Myocyte (in vitro differentiated cells): ENCODE data around the gene RUNX1. TPM values are rescaled to one million over a fixed set of nuclear protein-coding genes. Genes with fewer than 3 reads are reported as not detected.
"Not testable (repeated sequence)": the region's sequence is repeated elsewhere in the genome, so short reads cannot be mapped to it uniquely, and the experiment has no call there.

ENCODE experiments used
- DNase-seq: peaks from one replicate; pipeline ENCODE4 v3.0.0-alpha.2; 2012; ENCODE audit warnings: low read depth
- total RNA-seq: library from RNA; depleted of rRNA; stranded (reverse); fragments of >200 nt; gene quantifications from 2 replicates; pipeline ENCODE4 v1.2.3, GENCODE V29; 2014

Gene RUNX1
- total RNA-seq, 1 donor from 2014 or later = 166 TPM

DNA sequence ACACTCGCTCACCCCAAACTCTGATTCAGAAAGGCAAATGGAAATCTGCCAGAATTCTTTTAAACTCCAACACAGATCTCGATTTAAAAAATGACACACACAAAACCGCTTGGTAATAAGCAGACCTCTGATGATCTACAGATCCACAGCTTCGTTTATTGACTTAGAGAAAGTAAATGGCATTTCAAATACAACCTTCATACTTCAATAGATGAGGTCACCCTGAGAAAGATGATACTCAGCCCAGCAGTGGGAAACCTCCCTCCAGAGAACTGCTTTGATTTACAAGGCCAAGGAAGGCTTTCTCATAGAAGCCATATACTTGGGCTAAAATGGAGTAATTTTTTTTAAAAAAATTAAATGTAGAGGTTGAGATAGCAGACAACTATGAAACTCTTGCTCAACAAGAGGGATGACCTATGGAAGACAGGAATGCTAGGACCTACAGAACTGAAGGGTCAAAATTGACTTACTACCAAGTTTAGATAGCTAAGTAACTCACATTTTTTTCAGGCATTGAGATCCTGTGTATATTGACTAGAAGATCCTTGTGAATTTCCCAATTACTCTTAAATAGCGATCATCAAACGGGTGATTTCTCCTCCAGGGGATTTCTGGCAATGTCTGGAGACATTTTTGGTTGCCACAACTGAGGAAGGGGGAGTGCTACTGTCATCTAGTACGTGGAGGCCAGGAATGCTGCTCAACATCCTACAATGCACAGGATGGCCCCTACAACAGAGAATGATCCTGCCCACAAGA lies 236.4 kb downstream of the RUNX1 start:
- peak; percentile 51 for DNase-seq

DNA sequence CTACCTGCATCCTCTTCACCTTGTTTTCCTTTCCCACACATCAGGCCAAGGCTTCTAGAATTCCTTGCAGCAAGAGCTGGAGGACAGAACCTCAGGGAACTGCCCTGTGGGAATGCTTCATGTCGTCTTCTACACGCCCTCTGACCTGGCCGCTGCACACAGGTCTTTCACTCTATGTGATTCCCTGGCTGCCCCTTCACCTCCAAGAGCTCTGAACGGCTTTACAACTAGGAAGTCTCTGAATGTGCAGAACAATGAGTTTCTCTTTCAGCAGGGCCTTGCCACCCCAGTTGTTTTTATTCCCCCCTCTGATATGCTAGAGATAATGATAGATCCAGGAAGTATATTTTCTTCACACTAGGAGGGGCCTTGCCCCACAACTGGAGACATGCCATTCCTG lies 237.7 kb downstream of the RUNX1 start:
- no peak for DNase-seq

DNA sequence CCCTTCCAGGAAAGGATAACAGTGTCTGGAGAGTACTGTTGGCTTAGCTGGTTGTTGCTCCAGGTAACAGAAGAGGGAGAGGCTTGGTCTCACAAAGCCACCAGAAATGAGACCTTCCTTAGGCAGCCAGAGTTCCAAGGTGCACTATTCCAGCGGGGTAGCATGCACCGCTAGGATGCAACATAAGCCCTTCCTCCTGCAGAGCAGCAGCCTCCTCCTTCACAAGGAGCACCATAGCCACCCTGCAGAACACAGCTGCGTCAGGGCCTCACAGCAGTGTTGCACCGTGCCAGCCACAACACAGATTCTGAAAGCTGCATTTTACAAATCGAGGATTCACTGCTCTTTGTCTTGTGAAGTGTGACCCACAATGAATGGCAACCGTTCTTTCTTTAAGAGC lies 238.3 kb downstream of the RUNX1 start:
- DNase-seq = no peak

DNA sequence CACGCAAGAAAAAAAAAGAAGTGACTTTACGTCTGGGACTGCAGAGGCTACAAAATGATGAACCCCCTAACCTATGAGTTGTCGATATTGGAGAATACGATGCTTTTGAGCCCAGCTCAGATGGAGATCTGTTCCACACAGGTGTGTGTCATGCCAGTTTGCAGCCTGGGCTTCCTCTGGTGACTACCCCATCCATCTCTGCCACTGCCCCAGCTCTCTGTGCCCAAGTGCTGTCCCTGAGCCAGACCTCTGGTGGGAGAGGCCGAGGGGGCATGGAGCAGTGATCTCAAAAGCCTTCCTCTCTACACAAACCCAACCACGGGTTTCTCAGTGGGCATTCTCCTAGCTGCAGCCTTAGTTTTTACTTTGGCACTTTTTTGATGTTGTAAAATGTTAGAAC lies 239.3 kb downstream of the RUNX1 start:
- DNase-seq = no peak

DNA sequence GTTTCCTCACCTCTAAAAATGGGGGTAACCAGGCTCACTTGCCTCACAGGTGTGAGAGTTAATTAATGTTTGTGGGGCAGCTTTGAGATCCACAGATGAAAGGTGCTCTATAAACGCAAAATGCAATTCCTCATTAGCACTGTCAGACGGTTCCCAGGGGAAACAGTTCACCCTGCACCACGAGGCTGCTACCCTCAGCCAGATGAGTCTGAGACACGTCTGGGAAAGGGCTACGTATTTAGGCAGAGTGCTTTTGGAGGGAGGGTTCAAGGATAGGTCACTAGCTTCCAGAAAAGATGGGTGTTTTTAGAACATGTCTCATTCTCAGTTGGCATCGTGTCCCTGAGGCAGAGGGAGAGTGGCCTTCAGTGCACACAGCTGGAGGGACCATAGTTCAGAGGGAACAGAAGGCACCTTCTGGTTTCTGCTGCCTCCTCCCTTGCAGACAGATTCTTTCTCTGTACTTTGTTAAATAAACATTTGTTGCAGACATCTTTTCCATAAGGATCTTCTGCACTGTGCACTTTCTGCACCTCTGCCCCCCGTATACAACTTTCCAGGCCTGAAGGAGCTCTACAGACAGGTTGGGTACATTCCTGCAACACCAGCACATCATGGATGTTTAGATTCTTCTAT lies 240.4 kb downstream of the RUNX1 start:
- peak; percentile 75 for DNase-seq

DNA sequence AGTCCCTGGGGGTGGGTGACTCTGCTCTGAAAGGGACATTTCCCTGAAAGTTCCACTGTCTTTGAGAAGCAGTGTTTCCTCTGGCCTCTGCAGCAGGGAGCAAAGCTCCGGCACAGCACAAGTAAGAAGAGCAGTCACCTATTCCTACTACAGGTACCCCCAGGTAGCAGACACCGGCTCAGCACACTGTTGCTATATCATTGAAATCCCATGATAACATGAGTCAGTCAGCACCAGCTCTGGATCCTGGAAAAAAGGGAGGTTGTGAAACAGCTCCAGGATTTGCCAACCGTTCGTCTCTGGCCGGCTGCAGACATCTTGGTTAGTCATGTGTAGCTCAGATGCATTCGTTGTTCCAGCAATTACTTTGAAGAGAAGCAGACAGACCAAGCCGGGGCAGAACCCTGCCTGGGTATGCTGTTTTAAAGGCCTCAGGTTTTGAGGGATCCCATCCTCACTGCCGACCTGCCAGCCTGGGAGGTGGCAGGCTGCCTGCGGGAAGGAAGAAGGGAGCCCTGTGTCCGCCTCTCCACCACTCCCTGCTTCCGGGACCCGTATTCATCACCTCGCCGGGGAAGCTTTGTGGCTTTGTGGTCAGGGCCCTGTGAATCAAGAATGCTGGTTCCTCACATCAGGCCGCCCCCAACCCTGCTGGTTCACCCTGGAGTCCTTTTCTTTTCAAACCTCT lies 241.1 kb downstream of the RUNX1 start:
- DNase-seq = peak; percentile 77

DNA sequence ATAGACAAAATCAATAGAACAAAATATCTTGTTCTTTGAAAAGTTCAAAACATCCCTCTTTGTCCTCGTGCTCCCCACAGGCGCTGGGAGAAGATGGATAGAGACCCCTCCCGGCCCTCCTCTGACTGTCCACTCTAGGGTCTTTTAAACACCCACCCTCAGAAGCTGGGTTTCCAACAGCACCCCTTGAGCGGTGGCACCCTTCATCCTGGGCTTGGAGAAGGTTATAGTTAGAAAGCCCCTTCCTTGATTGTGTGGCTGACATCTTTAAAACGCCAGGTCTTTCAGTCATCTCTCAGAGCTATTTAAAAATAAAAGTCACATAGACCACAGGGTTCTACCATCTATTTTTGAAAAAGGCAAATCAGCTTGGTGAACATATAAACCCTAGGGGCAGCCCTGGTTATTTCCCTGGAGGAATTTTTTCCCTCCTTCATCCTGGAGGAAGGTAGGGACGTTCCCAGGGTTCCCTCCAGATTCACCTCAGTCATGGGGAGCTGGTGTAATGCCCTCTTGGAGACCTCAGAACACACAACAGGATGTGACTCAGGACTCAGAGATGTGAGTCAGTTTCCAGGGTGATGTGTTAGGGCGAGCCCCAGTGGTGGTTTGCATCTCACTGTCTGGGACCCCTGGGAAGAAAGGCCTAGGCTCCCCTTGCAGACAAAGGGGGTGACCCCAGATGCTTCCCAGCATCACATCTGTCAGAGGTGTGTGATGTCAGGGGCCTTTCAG lies 241.8 kb downstream of the RUNX1 start:
- DNase-seq = peak; percentile 73

DNA sequence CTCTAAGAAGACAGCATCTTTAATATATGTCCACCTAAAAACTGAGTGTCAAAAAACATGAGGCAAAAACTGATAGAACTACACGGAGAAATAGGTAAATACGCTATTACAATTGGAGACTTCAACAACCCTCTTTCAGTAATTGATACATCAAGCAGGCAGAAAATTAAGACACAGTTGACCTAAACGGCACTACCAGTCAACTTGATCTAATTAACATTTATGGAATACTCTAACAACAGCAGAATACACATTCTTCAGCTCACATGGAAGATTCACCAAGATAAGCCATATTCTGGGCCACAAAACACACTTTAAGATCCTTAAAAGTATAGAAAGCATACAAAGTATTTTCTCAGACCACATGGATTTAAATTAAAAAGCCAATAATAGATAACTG lies 242.7 kb downstream of the RUNX1 start:
- DNase-seq = no peak

DNA sequence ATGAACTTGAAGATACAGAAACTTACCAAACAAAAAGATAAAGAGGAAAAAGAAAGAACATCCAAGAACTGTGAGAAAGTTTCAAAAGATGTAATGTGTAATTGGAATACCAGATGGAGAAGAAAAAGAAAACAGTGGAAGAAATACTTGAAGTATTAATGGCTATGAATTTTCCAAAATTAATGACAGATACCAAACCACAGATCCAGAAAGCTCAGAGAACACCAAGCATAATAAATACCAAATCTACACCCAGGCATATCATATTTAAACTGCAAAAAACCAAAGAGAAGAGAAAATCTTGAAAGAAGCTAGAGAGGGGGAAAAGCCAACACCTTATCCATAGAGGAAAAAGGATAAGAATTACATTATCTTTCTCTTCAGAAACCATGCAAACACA lies 243.9 kb downstream of the RUNX1 start:
- no peak for DNase-seq

DNA sequence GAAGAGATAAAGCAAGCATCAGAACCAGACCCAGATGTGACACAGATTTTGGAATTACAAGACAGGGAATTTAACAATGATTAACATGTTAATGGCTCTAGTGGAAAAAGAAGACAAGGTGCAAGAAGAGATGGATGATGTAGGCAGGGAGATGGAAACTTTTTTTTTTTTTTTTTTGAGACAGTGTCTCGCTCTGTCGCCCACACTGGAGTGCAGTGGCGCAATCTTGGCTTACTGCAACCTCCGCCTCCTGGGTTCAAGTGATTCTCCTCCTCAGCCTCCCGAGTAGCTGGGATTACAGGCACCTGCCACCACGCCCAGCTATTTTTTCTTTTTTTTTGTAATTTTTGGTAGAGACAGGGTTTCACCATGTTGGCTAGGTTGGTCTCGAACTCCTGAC lies 244.5 kb downstream of the RUNX1 start:
- DNase-seq = not testable (repeated sequence)

DNA sequence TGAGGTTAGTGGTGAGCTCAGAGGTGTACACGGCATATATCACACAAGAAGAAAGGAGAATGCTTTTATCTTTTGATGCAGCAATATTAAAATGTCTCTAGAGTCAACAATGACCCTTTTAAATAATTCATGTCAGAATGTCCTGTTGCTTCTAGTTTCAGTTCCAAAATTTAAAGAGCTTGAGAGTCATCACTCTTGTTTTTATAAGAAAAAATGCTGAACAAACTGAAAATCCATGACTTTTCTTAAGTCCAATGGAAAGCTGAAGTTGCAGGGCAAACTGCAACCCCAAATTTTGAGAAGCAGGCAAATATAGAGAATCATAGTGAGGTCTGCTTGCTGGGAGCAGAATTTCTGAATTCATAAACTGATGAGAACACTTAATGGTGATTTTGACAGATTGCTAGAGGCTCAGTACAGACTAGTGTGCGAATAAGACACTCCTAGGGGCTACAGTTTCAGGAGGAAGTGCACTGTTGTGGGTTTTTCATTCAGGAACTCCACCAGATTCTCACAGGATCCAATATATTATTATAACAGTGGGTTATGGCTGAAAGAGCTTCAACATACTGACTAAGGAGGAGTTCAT lies 245.2 kb downstream of the RUNX1 start:
- no peak for DNase-seq

DNA sequence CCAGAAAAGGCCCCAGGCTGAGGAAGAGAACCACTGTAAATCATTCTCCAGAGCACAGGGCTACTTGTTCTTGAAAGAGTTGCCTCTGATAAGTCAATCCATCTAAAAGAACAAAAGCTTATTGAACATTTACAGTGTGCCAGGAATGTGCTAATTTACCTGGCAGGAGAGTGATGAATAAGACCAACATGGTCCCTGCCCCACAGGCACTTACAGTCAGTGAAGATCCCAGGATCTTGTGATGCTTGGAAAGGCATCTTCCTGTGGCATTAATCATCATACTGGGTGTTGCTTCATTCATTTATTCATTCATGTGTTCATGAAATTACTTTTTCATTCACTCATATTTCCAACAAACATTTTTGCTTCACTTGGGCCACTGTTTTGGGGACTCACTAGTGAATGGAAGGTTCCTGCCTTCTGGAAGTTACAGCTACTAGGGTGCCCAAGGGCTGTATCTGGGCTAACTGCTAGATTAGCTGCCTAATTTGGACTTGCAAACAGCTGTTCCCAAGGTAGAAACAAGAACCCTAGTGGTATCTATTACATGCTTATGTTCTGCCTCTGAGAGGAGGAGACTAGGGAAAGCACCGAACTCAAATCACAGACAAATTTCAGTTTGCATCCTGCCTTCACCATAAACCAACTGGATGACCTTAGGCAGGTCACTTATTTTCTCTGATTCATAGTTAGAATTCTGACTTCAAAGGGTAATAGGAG lies 246.8 kb downstream of the RUNX1 start:
- peak; percentile 41 for DNase-seq

DNA sequence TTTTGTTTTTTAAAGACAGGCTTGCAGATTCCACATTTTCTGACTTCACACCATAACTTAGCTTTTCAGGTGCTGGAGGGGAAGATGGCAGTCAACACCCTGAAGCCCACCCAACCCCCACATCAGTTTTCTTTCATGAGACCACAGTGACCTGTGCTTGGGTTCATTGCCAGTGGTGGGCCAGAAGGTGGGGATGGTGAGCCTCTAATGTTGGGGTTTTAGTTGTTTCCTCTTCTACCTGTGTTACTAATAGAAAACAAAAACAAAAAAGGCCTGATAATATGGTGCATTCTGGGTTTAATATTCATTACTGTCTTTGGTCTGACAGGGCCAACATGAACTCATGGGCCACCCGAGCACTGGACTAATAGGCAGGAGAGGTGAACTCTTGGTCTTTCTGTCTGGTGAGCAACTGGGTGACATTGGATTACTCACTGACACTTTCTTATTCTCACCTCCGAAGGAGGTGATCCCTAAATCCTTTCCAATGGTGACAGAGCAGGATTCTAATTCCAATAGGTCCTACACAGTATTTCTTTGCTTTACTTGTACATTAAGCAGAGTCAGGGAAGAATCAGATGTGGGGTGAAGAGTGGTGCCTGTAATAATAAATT lies 247.5 kb downstream of the RUNX1 start:
- DNase-seq = no peak

DNA sequence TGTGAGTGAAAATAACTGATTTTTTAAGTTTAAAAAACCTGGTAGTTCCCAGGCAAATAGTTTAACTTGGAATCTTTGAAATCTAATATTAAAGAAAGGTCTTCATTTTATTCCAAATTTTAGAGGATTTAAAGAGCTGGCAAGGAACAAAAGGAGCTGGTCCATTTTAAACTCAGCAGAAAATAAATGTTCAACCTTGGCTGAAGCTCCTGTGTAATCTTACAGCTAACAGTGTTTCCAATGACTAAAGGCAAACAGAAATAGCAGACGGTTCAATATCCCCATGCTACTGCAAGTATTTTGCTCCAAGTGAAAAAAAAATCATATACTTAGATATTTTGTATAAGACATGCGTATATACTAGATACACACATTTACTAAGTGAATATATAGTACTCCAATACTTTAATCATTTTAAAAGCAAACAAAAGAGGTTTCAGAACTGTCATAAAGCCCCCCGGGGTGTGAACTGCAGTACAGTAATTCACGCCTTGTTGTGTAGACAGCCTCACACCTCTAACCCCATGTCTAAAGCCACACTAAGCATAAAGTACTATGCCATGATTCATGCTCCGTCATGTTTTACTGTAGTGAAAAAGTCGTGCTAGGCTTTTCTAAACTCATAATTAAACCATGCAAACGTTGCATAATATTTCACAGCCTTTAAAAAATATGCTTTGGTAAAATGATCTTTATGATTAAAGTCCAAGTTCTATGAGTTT lies 248.1 kb downstream of the RUNX1 start:
- no peak for DNase-seq

DNA sequence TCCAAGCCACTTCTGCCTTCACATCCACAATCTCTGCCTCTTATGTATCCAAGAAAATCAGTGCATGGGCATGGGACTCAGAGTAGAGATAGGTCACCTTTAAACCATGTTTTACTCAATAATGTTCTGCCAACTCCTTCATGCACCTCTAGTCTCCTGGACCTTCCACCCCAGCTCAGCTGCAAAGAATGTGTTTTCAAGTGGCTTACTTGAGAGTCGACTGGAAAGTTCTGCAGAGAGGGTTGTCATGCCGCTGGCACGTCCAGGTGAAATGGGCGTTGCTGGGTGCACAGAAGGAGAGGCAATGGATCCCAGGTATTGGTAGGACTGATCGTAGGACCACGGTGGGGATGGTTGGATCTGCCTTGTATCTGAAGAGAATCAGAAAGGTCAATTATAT lies 250.0 kb downstream of the RUNX1 start:
- no peak for DNase-seq

DNA sequence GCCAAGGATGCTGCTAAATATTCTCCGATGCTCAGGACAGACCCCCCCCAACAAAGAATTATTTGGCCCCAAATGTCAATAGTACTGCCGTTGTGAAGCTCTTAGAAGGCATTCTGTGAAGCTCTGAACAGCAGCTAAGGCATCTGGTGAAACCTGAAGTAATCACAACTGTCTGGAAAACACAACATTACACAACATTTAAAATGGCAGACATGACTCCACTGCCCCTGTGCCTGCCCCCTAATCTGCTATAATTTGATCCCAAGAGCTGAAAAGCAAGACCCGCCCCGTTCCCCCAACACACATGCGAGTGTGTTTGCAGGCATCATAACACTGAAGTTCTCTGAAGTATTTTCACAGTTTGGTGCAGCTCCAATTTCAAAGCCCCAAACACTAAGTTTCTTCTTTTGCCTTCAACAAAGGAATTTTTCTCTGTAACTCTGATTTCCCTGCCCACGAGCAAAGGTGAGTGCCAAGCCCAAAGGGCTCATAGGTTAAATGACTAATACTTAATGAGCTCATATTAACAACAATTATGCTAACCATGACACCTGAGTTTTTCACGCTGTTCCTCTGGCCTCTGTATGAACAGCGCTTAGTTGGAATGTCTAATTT lies 251.1 kb downstream of the RUNX1 start:
- no peak for DNase-seq

DNA sequence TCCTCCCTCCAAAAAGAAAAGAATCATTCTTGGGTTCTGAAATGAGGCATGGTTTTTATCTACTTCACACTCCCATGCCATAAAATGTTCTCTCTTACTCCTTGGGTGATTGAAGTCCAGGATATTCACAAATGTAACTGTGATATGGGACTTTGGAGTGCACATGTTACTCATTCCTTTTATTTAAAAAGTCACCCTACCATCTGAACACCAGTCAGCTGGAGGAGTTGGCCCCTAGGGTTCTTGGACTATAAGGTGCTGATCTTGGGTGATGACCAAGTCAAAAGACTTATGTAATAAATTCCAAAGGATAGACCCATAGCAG lies 251.9 kb downstream of the RUNX1 start:
- no peak for DNase-seq

DNA sequence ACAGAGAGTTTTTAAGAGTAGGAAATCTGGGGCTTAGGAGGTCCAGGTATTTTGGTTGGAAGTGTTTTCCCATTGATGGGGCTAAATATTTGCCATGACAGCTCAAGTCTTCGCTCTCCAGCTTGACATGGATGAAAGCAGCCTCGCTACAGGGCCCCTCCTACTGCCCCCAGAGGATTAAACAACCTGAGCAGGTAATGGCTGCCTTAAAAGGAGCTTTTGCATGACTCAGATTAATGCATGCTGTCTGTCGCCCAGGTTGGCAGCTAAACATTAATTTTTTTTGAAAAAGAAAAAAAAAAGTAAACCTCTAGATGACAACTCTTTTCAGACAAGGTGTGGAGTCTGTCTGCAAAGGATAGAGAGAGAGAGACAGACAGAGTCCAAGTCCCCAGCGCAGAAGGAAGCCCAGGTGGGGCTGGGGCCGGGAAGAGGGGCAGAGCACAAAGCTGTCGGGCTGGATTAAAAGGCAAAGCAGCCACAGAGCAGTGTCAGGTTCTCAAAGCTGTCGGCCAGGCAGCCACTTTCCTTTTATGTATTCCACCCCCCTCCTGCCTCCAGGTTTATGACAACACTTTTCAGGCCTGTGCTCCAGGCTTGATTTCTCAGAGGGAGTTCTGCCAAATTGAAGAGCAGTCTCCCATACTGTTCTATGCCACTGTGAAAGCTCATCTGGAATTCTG lies 252.4 kb downstream of the RUNX1 start:
- DNase-seq = peak; percentile 50
